Neural progenitor cell (in vitro differentiated cells): Measurements from ENCODE around the gene BMAL2.

Experiments used
- CTCF ChIP-seq: fragments of 200-600 bp; sonication (generic); IDR thresholded peaks from 2 replicates; pipeline ENCODE4 v1.5.1; 2017; ENCODE audit warnings: antibody characterized with exemption, mild to moderate bottlenecking
- EZH2 ChIP-seq: fragments of 200-600 bp; sonication (generic); IDR thresholded peaks from 2 replicates; pipeline ENCODE4 v1.6.1; 2017; ENCODE audit warnings: antibody characterized with exemption, mild to moderate bottlenecking, moderate library complexity

GRCh38 chr12:27335364-27336281, 3.0 kb downstream of the BMAL2 start:
- no peak for TF ChIP-seq CTCF
- no peak for TF ChIP-seq EZH2
